Activated CD4-positive, alpha-beta T cell treated with anti-CD3 and anti-CD28 coated beads for 4 hours (primary cell): ENCODE measurements around the gene COL6A3.
"Not testable (repeated sequence)": the region's sequence is repeated elsewhere in the genome, so short reads cannot be mapped to it uniquely, and the experiment has no call there.

Source experiments
- DNase-seq, 2 donors: peaks; one replicate each; pipeline ENCODE4 v3.0.0-alpha.2; 2020

COL6A3 gene

GRCh38 chr2:237380768-237381167 lies 33.2 kb downstream of the COL6A3 start:
- no peak for DNase-seq

- DNase-seq = no peak
These were observed 34.3 kb downstream of the COL6A3 start for GRCh38 chr2:237379636-237380035.

GRCh38 chr2:237378650-237379049 lies 35.3 kb downstream of the COL6A3 start:
- DNase-seq = no peak

- no peak for DNase-seq
These were observed 39.5 kb downstream of the COL6A3 start for GRCh38 chr2:237374284-237375060.

- no peak for DNase-seq
These were observed 42.1 kb downstream of the COL6A3 start for GRCh38 chr2:237371856-237372255.

- DNase-seq = no peak
These were observed 48.3 kb downstream of the COL6A3 start for GRCh38 chr2:237365671-237366070.

- no peak for DNase-seq
These were observed 49.3 kb downstream of the COL6A3 start for GRCh38 chr2:237364655-237365054.

- no peak for DNase-seq
These were observed 52.6 kb downstream of the COL6A3 start for GRCh38 chr2:237361194-237362004.

- no peak for DNase-seq
These were observed 53.8 kb downstream of the COL6A3 start for GRCh38 chr2:237359894-237360780.

GRCh38 chr2:237359518-237359840 lies 54.5 kb downstream of the COL6A3 start:
- no peak for DNase-seq

- DNase-seq = no peak
These were observed 55.0 kb downstream of the COL6A3 start for GRCh38 chr2:237358721-237359517.

GRCh38 chr2:237355701-237356100 lies 58.3 kb downstream of the COL6A3 start:
- no peak for DNase-seq

GRCh38 chr2:237354892-237355291 lies 59.1 kb downstream of the COL6A3 start:
- no peak for DNase-seq

- DNase-seq = not testable (repeated sequence)
These were observed 59.8 kb downstream of the COL6A3 start for GRCh38 chr2:237354172-237354571.

GRCh38 chr2:237353215-237353614 lies 60.7 kb downstream of the COL6A3 start:
- DNase-seq = no peak

GRCh38 chr2:237352279-237352845 lies 61.6 kb downstream of the COL6A3 start:
- DNase-seq = no peak

GRCh38 chr2:237351796-237352195 lies 62.2 kb downstream of the COL6A3 start:
- DNase-seq = no peak

- DNase-seq = no peak
These were observed 62.9 kb downstream of the COL6A3 start for GRCh38 chr2:237351046-237351445.

GRCh38 chr2:237350597-237350996 lies 63.4 kb downstream of the COL6A3 start:
- DNase-seq = no peak

GRCh38 chr2:237350070-237350469 lies 63.9 kb downstream of the COL6A3 start:
- no peak for DNase-seq

GRCh38 chr2:237348281-237348865 lies 65.6 kb downstream of the COL6A3 start:
- no peak for DNase-seq
